MM.1S (cell line): ENCODE results near the gene GLYATL3.

Experiments
- CTCF ChIP-seq: fragments of 300-600 bp; sonication (generic); IDR thresholded peaks from 2 replicates; pipeline ENCODE4 v1.5.1; 2016; ENCODE audit warnings: antibody characterized with exemption, low read length, mixed read lengths
- EZH2phosphoT487 ChIP-seq: fragments of 300-600 bp; sonication (generic); IDR thresholded peaks from 2 replicates; pipeline ENCODE4 v1.6.1; 2018; ENCODE audit warnings: antibody characterized with exemption, low read length

- TF ChIP-seq CTCF (no peak), EZH2phosphoT487 (no peak)
Observed at GRCh38 chr6:49522710-49523593, 23.2 kb downstream of the GLYATL3 start.
